SU-DHL-6 (cell line): Measurements from ENCODE around the gene SLC16A10.

Experiments used
- H2AFZ ChIP-seq: fragments of 200-600 bp; sonication (generic); 2 replicates; pipeline ENCODE4 v1.6.1; 2014; ENCODE audit warnings: low read depth, mild to moderate bottlenecking, moderate library complexity, mixed read lengths, antibody characterized with exemption, low read length; ENCODE audit not compliant: severe bottlenecking
- H3F3A ChIP-seq: fragments of 200-600 bp; shearing (Covaris generic); 2 replicates; pipeline ENCODE4 v1.6.0; 2016; ENCODE audit warnings: antibody characterized with exemption, mild to moderate bottlenecking; ENCODE audit not compliant: insufficient read depth
- H3K27ac ChIP-seq: fragments of 200-600 bp; sonication (generic); 2 replicates; pipeline ENCODE4 v1.5.1; 2016; ENCODE audit warnings: low read depth, mild to moderate bottlenecking, low read length, moderate library complexity, mixed read lengths
- H3K27me3 ChIP-seq: fragments of 200-600 bp; sonication (generic), shearing (Covaris generic); 2 replicates; pipeline ENCODE4 v1.6.0; 2014; ENCODE audit warnings: mild to moderate bottlenecking, low read length
- H3K36me3 ChIP-seq: fragments of 200-600 bp; sonication (generic); 2 replicates; pipeline ENCODE4 v1.6.1; 2014; ENCODE audit warnings: mild to moderate bottlenecking, low read length, mixed read lengths
- H3K4me2 ChIP-seq: fragments of 300-600, 200-600 bp; shearing (Covaris generic), sonication (generic); 2 replicates; pipeline ENCODE4 v1.6.0; 2014; ENCODE audit warnings: low read length, low read depth, mild to moderate bottlenecking; ENCODE audit not compliant: poor library complexity, severe bottlenecking
- H3K4me3 ChIP-seq: fragments of 200-600 bp; sonication (generic); 2 replicates; pipeline ENCODE4 v1.5.1; 2014; ENCODE audit warnings: antibody characterized with exemption, low read length, mild to moderate bottlenecking, mixed read lengths; ENCODE audit not compliant: insufficient read depth, poor library complexity, severe bottlenecking
- H3K79me2 ChIP-seq: fragments of 200-600 bp; sonication (generic); 2 replicates; pipeline ENCODE4 v1.6.1; 2014; ENCODE audit warnings: mild to moderate bottlenecking, low read length, moderate library complexity; ENCODE audit not compliant: insufficient read depth
- H3K9ac ChIP-seq: fragments of 200-600 bp; sonication (generic); 2 replicates; pipeline ENCODE4 v1.7.0; 2014; ENCODE audit warnings: mild to moderate bottlenecking, low read length
- H3K9me2 ChIP-seq: fragments of 200-600 bp; sonication (generic); replicated peaks from 2 replicates; pipeline ENCODE4 v1.6.1; 2014; ENCODE audit warnings: low read length; ENCODE audit not compliant: insufficient read depth
- H3K9me3 ChIP-seq: fragments of 200-600 bp; sonication (generic); 2 replicates; pipeline ENCODE4 v1.6.1; 2014; ENCODE audit warnings: low read length, mixed read lengths; ENCODE audit not compliant: insufficient read depth
- H4K20me1 ChIP-seq: fragments of 200-600 bp; sonication (generic); 2 replicates; pipeline ENCODE4 v1.6.1; 2014; ENCODE audit warnings: low read depth, mild to moderate bottlenecking, antibody characterized with exemption, low read length, moderate library complexity, mixed read lengths
- CTCF ChIP-seq: fragments of 200-600 bp; sonication (generic); IDR thresholded peaks from one replicate; pipeline ENCODE4 v1.5.1; 2017; ENCODE audit warnings: antibody characterized with exemption, mild to moderate bottlenecking, low read length, moderate library complexity; ENCODE audit not compliant: insufficient read depth, poor library complexity, severe bottlenecking
- EZH2phosphoT487 ChIP-seq: fragments of 200-600 bp; sonication (generic), shearing (Covaris generic); conservative IDR thresholded peaks from 2 replicates; pipeline ENCODE4 v1.6.1; 2018; ENCODE audit warnings: mild to moderate bottlenecking, antibody characterized with exemption, low read length, moderate library complexity, mixed read lengths

SLC16A10 gene

GRCh38 chr6:111250791-111251354 is 163.6 kb downstream of the SLC16A10 start:
- H3K4me3 ChIP-seq = no peak overlapping the region
- no peak overlapping the region for H3K9ac ChIP-seq
- H2AFZ ChIP-seq = no peak overlapping the region
- no peaks in the 10 kb centered on the region for H3K9me3 ChIP-seq
- TF ChIP-seq EZH2phosphoT487 (no peak), CTCF (no peak)
- H3K27ac ChIP-seq = no peak overlapping the region
- H3F3A ChIP-seq = no peaks in the 10 kb centered on the region
- H3K27me3 ChIP-seq = no peaks in the 10 kb centered on the region
- H3K79me2 ChIP-seq = no peaks in the 10 kb centered on the region
- no peaks in the 10 kb centered on the region for H3K9me2 ChIP-seq
- H4K20me1 ChIP-seq = no peaks in the 10 kb centered on the region
- no peaks in the 10 kb centered on the region for H3K36me3 ChIP-seq
- no peak overlapping the region for H3K4me2 ChIP-seq

GRCh38 chr6:111252726-111253125 is 165.4 kb downstream of the SLC16A10 start:
- no peak overlapping the region for H3K27ac ChIP-seq
- no peaks in the 10 kb centered on the region for H3K36me3 ChIP-seq
- no peaks in the 10 kb centered on the region for H3K9me3 ChIP-seq
- H3K9me2 ChIP-seq = no peaks in the 10 kb centered on the region
- H4K20me1 ChIP-seq = no peaks in the 10 kb centered on the region
- H3K4me3 ChIP-seq = no peak overlapping the region
- H3K27me3 ChIP-seq = no peaks in the 10 kb centered on the region
- H3F3A ChIP-seq = 0 out of 2 replicates have a peak, but pooled peaks cover 8% of the 10 kb centered on the region
- no peak overlapping the region for H3K9ac ChIP-seq
- no peaks in the 10 kb centered on the region for H3K79me2 ChIP-seq
- H3K4me2 ChIP-seq = no peak overlapping the region
- H2AFZ ChIP-seq = no peak overlapping the region
- TF ChIP-seq CTCF = no peak
- TF ChIP-seq EZH2phosphoT487 = no peak

GRCh38 chr6:111254004-111254778 is 166.9 kb downstream of the SLC16A10 start:
- H2AFZ ChIP-seq = no peak overlapping the region
- H3K9me3 ChIP-seq = no peaks in the 10 kb centered on the region
- H3F3A ChIP-seq = 0 out of 2 replicates have a peak, but pooled peaks cover 8% of the 10 kb centered on the region
- no peak overlapping the region for H3K4me2 ChIP-seq
- TF ChIP-seq EZH2phosphoT487 (no peak), CTCF (no peak)
- no peak overlapping the region for H3K4me3 ChIP-seq
- H3K9me2 ChIP-seq = no peaks in the 10 kb centered on the region
- no peaks in the 10 kb centered on the region for H3K36me3 ChIP-seq
- H3K9ac ChIP-seq = no peak overlapping the region
- no peaks in the 10 kb centered on the region for H3K27me3 ChIP-seq
- no peaks in the 10 kb centered on the region for H4K20me1 ChIP-seq
- H3K27ac ChIP-seq = no peak overlapping the region
- no peaks in the 10 kb centered on the region for H3K79me2 ChIP-seq
